ENCODE data around the gene PRRC2B.
A peak's percentile ranks its signal among the peaks of the same experiment; 100 is the strongest.
"Not testable (repeated sequence)": the region's sequence is repeated elsewhere in the genome, so short reads cannot be mapped to it uniquely, and the experiment has no call there.

Gene PRRC2B

DNA sequence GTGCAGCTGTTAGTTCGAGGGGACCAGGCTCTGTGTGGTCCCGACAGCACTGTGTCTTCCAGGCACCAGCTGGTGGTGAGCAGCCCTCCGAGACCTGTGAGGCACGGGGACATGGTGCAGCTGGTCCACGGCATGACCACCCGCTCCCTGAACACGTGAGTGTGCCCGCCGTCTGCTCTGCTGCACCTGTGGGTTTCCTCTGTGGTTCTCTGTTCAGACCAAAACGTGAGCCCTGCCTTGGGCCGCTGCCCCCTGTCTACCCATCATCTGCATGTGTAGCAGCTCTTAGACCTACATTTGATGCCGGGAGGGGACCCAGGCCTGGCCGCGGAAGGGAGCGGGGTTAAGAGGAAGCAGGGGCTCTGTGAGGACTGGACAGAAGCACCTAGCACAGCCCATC lies 119.3 kb downstream of the PRRC2B start:
- DNase-seq: no peak

DNA sequence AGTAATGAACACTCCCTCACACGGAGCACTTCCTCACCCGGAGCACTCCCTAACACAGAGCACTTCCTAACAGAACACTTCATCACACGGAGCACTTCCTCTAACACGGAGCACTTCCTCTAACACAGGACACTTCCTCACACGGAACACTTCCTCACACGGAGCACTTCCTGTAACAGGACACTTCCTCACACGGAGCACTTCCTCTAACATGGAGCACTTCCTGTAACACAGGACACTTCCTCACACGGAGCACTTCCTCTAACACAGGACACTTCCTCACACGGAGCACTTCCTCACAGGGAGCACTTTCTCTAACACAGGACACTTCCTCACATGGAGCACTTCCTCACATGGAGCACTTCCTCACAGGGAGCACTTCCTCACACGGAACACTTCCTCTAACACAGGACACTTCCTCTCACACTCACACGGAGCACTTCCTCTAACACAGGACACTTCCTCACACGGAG lies 121.7 kb downstream of the PRRC2B start:
- DNase-seq: not testable (repeated sequence)

DNA sequence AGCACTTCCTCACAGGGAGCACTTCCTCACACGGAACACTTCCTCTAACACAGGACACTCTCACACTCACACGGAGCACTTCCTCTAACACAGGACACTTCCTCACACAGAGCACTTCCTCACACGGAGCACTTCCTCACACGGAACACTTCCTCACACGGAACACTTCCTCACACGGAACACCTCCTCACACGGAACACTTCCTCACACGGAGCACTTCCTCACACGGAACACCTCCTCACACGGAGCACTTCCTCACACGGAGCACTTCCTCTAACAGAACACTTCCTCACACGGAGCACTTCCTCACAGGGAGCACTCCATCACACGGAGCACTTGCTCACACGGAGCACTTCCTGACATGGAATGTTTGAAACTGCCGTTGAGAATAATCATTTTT lies 122.2 kb downstream of the PRRC2B start:
- no peak for DNase-seq

DNA sequence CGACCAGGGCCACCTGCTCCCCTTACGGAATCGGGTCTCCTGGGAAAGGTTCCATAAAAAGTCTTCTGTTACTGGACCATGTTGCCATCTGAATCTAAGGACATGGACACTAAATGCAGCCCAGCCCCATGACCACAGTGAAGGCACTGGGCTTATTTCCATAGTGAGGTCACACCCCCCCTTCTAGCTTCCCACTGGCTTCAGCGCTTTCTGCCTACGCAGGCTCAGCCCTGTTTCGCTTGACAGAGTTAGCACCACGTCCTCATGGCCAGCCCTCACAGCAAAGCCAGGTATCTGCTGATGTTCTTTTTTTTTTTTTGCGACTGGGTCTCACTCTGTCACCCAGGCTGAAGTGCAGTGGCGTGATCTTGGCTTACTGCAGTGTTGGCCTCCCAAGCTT lies 123.0 kb downstream of the PRRC2B start:
- DNase-seq: no peak

DNA sequence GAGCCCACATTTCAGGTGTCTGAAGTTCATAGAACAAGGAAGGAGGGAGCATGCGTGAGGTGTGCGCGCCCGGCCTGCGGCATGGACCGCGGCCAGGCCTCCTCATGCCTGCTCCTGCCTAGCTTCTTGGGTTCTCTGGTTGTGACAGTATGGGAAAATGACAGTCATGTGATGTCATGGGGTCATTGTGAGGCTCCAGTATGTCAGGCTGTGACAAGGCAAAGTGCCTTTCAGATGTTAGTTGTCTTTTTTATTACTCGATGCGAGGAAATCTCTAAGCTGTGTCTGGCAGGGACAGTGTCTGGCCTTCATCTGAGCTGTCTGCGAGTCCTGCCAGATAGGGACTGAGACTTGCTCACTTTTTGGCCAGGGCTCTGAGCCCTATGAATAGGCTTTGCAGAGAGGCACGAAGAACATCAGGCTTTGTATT lies 123.9 kb downstream of the PRRC2B start:
- peak in 23 of 51 donors; percentile 3 to 66 (median 34) for DNase-seq

DNA sequence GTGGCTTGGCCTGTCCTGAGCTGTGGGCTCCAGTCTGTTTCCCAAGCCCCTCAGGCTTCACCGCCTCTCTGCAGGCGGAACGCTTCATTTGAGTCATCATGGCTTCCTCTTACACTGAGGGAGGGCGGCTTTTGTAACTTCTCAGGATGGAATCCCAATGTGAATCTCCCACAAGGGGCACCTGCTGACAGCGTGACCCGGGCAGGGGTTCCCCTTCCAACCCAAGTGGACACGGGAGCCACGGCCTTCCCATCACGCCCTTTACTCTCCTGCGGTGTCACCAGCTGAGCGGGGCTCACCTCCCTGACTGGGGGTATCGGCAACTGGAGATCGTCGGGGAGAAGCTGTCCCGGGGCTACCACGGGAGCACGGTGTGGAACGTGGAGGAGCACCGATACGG lies 124.7 kb downstream of the PRRC2B start:
- DNase-seq: no peak

DNA sequence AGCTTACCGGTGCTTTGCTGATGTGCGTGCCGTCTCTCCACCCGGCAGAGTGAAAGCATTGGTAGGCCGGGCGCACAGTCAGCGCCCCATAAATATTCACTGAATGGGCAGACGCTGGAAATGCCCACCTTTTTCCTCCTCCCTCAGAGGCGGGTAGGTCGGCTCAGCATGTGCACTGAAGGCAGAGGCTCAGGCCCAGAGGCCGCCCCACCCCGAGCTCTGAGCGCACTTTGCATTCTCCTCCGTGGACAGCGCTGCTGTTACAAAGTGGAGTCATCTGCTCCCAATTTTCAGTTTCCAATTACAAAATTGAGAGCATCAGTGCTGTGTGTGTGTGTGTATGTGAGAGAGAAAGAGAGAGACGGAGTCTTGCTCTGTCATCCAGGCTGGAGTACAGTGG lies 126.6 kb downstream of the PRRC2B start:
- DNase-seq: no peak

DNA sequence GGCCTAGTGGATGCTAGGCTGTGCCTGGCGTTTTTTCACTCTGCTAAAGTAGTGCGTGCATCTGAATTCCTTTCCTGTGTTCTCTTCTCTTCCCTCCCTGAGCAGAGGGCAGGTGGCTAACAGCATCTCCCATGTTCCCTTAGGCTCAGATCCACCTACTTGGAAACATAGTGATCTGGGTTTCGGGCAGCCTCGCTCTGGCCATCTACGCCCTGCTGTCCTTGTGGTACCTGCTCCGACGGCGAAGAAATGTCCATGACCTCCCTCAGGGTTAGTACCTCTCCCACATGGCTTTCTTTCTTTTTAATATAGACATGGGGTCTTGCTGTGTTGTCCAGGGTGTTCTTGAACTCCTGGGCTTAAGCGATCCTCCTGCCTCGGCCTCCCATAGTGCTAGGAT lies 127.3 kb downstream of the PRRC2B start:
- DNase-seq: no peak

DNA sequence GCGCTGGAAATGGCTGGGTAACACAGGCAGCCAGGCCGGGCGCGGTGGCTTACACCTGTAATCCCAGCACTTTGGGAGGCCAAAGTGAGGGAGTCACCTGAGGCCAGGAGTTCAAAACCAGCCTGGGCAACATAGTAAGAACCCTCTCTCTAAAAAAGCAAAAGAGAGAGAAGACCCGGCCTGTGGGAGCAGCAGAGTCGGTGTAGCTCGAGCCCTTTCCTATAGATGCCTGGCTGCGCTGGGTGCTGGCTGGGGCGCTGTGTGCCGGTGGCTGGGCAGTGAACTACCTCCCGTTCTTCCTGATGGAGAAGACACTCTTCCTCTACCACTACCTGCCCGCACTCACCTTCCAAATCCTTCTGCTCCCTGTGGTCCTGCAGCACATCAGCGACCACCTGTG lies 127.9 kb downstream of the PRRC2B start:
- DNase-seq: no peak

DNA sequence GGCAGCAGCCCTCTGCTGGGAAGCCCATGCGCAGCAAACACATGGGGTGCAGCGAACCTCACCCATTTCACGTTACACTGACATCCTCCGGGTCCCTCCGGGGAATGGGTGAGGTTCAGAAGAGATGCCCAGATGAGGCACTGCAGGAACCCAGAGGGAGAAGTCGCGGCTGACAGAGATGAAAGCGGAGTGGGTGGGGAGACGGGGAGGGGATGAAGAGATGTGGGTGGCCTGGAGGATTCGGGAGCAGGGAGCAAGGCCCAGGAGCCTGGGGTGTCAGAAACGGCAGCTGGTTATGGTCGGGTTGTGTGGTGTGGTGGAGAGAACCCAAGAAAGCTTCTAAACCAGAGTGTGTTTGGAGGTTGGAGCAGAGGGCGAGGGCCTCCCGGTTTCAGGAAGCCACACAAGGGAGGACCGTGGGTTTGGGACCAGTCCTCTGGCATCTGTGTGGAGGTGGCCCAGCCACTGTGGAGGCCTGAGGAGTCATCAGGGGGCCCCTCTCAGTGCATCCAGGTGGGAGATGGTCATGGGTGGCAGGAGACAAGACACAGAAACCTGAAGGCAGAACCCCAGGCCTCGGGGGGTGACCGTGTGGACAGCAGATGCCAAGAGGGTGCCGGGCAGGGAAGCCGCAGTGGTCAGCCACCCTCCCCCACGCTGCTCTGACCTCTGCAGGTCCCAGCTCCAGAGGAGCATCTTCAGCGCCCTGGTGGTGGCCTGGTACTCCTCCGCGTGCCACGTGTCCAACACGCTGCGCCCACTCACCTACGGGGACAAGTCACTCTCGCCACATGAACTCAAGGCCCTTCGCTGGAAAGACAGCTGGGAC lies 128.6 kb downstream of the PRRC2B start:
- no peak for DNase-seq

DNA sequence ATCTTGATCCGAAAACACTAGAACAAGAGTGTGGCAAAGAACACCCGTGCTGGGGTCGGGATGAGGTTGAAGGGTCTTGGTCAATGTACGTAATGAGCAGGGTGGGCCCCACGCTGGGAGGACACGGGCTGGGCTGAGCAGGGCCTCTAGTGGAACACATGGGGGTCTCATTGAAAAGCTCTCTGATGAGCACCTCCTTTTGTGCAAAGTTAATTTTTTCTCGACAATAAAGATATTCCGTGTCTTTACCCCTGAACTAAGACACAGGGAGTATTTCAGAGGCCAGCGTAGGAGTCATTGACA lies 129.2 kb downstream of the PRRC2B start:
- DNase-seq: no peak

DNA sequence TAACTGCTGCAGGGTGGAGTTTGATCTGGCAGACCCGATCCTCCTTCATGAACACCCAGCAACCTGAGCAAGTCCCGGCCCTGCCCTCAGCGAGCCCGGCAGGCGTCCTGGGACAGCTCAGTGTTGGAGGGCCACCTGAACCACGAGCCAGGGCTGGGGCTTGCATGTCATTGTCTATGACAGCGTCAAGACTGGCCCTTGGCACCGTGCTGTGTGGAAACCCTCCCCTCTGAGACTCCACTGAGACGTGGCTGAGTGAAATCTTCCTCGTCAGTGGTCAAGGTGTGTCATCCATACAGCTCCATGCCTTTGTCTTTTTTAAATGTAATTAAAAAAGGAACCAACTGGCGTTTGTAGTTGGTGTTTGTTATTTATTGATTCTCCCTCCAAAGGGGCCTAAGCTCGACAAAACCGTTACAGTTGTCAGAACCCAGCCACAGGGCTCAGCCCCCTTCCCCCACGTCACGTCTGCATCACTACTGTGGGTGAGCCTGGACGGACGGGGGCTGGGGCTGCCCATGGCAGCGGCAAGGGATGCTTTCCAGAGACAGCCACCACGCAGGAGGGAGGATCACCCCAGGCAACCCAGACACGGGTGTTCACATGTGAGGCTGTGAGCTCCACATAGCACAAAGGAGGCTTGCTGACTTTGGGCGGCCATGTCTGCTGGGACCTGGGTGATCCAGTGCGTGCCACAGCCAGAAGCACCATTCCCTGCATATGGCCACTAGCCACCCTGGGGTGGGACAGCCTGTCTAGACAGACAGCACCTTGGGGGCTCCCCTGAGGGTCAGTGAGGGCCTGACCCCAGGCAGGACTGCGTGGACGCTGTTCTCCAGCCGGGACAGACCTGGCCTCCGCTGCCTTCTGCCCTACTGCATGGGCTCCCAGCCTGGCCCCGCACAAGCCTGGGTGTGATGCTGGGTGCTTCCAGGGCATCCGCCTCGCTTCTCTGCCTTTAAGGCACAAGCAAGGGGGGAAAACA lies 129.9 kb downstream of the PRRC2B start:
- DNase-seq: peak in 1 of 51 donors; percentile 41

DNA sequence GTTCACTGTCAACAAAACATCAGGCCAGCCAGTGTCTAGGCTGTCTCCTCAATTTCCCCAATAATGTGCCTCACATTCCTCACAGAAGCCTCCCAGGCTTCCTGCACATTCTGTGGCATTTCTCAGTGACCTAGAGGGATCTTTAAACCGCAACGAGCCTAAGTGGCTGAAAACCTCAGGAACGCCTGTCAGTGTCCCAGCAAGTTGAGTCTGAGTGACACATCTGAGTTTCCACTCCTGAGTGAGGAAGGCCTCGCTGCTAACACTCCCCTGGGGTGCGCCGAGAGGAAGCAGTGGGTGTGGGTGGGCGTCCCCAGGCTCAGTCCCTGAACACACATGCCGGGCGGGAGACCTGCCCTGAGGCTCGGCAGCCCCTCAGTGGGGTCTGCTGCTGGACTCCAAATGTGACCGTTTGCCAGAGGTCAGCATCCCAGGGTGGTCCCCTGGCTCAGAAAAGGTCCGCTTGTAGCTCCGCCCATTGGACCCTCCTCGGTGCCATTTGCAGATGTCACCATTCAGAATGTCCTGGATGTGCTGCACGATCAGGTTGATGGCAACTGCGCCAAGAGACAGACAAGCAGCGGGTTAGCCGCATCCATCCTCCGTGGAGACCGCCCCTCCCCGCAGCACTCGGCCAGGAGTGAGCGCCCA lies 130.9 kb downstream of the PRRC2B start:
- DNase-seq: no peak

DNA sequence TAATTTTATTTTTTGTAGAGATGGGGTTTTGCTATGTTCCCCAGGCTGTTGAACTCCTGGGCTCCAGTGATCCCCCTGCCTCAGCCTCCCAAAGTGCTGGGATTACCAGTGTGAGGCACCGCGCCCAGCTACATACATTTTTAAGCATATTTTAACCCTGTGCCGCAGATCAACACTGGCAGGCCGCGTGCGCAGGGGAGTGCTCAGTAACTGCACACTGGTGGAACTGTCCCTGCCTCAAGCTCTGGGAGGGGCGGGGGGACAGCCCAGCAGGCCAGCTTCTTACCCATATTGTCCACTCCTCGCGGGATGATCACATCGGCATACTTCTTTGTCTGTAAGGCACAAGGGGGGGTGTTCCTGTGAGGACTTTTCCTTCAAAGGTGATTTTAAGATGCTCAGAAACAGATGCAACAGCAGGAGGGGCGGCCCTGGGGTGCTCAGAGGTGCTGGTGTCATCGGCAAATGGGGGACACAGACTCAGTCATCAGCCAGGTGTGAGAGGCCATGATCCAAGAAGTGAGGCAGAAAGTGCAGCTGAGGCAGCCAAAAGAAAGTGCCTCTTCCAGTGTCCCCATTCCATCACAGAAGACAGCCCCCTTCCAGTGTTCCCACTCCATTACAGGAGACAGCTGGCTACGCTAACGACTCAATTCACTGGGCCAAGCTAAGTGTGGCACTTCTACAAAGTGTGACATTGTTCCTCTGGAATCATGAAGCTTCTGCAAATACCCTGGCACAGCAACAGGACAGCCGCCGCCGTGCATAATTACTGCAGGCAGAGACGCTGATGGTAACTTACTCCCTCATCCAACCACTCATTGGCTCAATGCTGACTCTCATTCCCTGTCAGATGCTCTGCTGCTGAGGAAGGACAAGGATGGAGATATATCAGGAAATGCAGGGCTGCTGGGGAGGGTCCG lies 132.0 kb downstream of the PRRC2B start:
- peak in 29 of 51 donors; percentile 18 to 77 (median 38) for DNase-seq

DNA sequence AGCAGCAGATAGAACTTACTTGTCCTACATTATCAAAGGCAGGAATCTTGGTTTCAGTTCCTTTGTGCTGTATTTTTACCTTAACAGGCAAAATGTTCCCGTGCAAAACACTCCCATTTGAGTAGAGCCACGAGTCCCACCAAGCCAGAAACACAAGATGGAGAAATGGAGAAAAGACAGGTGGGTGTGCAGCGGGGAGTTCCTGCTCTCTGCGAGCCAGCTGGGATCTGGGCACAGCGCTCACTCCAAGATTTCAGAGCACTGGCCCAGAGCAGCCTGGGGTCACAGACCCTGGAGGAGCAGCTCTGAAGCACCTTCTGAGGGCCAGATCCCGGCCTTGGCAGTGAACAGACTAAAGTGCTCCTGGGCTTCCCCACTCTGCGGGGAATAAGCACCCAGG lies 134.3 kb downstream of the PRRC2B start:
- peak in 1 of 51 donors; percentile 8 for DNase-seq

DNA sequence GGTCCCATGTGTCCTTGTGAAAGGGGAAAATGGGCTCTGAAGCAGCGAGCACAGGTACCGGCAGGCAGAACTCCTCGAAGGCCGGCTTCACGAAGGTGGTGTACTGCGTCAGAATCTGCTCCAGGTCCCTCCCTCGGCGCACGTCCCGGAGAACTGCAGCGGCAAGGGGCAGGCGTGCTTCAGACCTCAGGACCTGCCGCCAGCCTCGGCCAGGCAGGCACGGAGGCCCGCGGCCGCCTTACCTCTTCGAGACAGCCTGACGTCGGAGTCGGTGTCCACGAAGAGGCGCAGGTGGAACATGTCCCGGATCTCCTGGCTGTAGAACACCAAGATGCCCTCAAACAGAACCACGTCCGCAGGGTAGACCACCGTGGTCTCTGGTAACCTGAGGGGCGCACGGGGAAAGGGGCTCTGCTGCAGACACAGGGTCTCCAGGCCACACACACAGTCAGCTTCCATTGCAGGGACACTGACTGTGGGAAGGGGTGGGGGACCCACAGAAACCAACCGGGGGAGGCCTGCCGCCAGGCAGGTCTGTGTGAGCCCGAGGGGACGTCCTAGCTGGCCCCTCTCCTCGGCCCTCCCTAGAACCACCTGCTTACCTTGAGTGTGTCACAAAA lies 135.1 kb downstream of the PRRC2B start:
- DNase-seq: no peak

DNA sequence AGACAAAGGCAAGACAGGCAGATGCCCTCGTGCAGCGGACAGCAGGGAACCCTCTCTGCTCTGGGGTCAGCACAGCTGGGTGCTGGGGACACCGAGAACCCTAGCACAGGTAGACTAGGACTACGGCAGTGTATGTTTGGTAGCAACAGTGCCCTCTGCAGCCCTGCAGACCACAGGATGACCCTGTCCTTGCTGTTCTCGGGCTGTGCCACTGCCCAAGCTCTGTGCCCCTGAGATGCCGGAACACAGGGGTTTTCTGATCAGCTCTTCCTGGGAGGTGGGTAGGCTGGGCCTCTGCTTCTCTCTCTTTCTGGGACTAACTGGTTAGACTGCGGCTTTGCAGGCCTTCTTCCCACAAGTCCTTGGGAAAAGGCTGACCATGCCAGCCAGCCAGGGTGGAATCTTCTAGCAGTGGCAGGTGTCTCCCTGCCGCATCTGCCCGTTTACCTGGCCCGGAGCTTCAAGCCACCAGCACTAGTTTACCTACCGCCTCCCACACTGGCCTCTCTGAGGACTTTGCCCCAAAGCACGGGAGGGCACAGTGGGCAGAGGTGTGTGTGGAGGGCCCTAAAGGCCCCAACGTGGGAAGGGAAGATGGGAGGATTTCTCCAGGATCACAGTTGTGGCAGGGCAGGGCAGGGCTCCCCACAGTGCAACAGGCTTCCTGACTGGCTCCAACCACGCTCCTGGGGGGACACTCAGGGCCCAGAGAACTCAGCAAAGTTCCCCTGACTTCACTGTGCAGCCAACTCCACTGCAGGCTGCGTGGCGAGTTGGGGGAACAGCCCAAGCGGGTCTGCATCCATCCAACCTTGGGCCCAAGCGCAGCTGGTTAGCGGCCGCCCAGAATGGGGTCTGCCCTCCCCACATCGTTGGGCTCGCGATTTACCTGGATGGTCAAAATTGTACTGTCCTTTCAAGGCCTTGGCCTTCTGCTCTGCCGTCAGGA lies 136.0 kb downstream of the PRRC2B start:
- DNase-seq: no peak

DNA sequence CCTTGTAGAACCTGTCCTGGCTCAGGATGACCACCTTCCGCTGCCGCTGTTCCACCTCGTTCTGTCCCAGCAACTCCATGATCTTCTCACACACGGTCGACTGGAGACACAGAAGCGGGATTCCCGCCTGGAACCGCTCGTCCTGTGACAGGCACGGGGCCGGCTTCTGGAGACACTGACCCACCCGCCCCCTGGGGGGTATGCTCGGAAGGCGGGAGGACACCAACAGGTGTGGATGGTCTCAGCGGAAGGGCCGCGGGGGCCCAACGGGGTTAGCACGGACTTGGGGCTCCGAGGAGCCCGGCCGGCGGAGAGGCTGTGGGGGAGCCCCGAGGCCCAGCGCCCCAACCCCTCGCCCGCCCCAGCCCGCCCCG lies 136.6 kb downstream of the PRRC2B start:
- DNase-seq: peak in 6 of 51 donors; percentile 6 to 25 (median 14)

All from hypothalamus (tissue), 51 donors.